GM23338 (cell line): ENCODE measurements around the gene CAV2. TPM values are rescaled to one million over a fixed set of nuclear protein-coding genes. Genes with fewer than 3 reads are reported as not detected.

ENCODE experiments used
- ATAC-seq: fragments of 200-7000 bp; cut with Tn5 transposase; 3 replicates; pipeline ENCODE4 v1.9.1; 2020
- DNase-seq: peaks from one replicate; pipeline ENCODE4 v3.0.0-alpha.2; 2015; ENCODE audit warnings: low spot score
- H2AFZ ChIP-seq: fragments of 200-600 bp; sonication (generic); 2 replicates; pipeline ENCODE4 v1.8.0; 2016; ENCODE audit warnings: antibody characterized with exemption, mild to moderate bottlenecking, moderate library complexity
- H3F3A ChIP-seq: fragments of 200-600 bp; sonication (generic); replicated peaks from 2 replicates; pipeline ENCODE4 v1.8.0; 2017; ENCODE audit warnings: antibody characterized with exemption, mixed run types, low read depth
- H3K27ac ChIP-seq: fragments of 200-600 bp; sonication (generic); 2 replicates; pipeline ENCODE4 v1.6.1; 2016; ENCODE audit warnings: low read depth
- H3K27me3 ChIP-seq: fragments of 200-600 bp; sonication (generic); 2 replicates; pipeline ENCODE4 v1.8.0; 2016; ENCODE audit warnings: mild to moderate bottlenecking, mixed run types, moderate library complexity; ENCODE audit not compliant: insufficient read depth
- H3K36me3 ChIP-seq: fragments of 200-600 bp; sonication (generic); 2 replicates; pipeline ENCODE4 v1.8.0; 2016; ENCODE audit warnings: mild to moderate bottlenecking; ENCODE audit not compliant: insufficient read depth
- H3K4me1 ChIP-seq: fragments of 200-600 bp; sonication (generic); 2 replicates; pipeline ENCODE4 v1.8.0; 2016; ENCODE audit warnings: mild to moderate bottlenecking, moderate library complexity; ENCODE audit not compliant: insufficient read depth
- H3K4me2 ChIP-seq: fragments of 200-600 bp; sonication (generic); 2 replicates; pipeline ENCODE4 v1.7.1; 2017; ENCODE audit warnings: mixed run types
- H3K4me3 ChIP-seq: fragments of 200-600 bp; sonication (generic); 2 replicates; pipeline ENCODE4 v1.6.1; 2016; ENCODE audit warnings: mixed run types
- H3K79me2 ChIP-seq: fragments of 200-600 bp; sonication (generic); replicated peaks from 2 replicates; pipeline ENCODE4 v1.8.0; 2017; ENCODE audit warnings: mild to moderate bottlenecking; ENCODE audit not compliant: insufficient read depth
- H3K9me2 ChIP-seq: fragments of 200-600 bp; sonication (generic); 2 replicates; pipeline ENCODE4 v1.8.0; 2017; ENCODE audit not compliant: insufficient read depth
- H4K20me1 ChIP-seq: fragments of 200-600 bp; sonication (generic); replicated peaks from 2 replicates; pipeline ENCODE4 v1.8.0; 2017; ENCODE audit warnings: mild to moderate bottlenecking; ENCODE audit not compliant: insufficient read depth
- H3K27ac Mint-ChIP-seq: 2 replicates; pipeline ENCODE4 v1.8.0; 2020; ENCODE audit warnings: inconsistent platforms, mild to moderate bottlenecking, moderate library complexity, mixed read lengths
- H3K27me3 Mint-ChIP-seq: 3 replicates; pipeline ENCODE4 v1.8.0; 2022; ENCODE audit warnings: low read depth, mild to moderate bottlenecking, moderate library complexity, mixed read lengths, inconsistent platforms; ENCODE audit not compliant: insufficient read depth, poor library complexity
- H3K36me3 Mint-ChIP-seq: 3 replicates; pipeline ENCODE4 v1.8.0; 2021; ENCODE audit warnings: low read depth, mild to moderate bottlenecking, inconsistent platforms, moderate library complexity, mixed read lengths
- H3K4me1 Mint-ChIP-seq: 3 replicates; pipeline ENCODE4 v1.8.0; 2020; ENCODE audit warnings: mild to moderate bottlenecking, inconsistent platforms, mixed read lengths
- H3K4me3 Mint-ChIP-seq: 3 replicates; pipeline ENCODE4 v1.8.0; 2021; ENCODE audit warnings: moderate library complexity, mild to moderate bottlenecking, inconsistent platforms, mixed read lengths
- H3K9me3 Mint-ChIP-seq: 3 replicates; pipeline ENCODE4 v1.8.0; 2020; ENCODE audit warnings: moderate library complexity, mild to moderate bottlenecking, inconsistent platforms, mixed read lengths
- CREB1 ChIP-seq: fragments of 250-450 bp; sonication (Bioruptor Pico); IDR thresholded peaks from 2 replicates; pipeline ENCODE4 v1.5.0; 2020; ENCODE audit warnings: low read depth, mild to moderate bottlenecking, moderate library complexity
- EZH2 ChIP-seq: fragments of 200-600 bp; sonication (generic); IDR thresholded peaks from one replicate; pipeline ENCODE4 v1.8.0; 2017; ENCODE audit warnings: antibody characterized with exemption, mild to moderate bottlenecking, low read depth; ENCODE audit not compliant: unreplicated experiment
- JUNB ChIP-seq: IDR thresholded peaks from one replicate; pipeline ENCODE4 v1.6.1; 2016; ENCODE audit warnings: antibody characterized with exemption; ENCODE audit not compliant: unreplicated experiment
- NANOG ChIP-seq: IDR thresholded peaks from 2 replicates; pipeline ENCODE4 v1.6.1; 2016; ENCODE audit warnings: antibody characterized with exemption, borderline replicate concordance
- STAT1 ChIP-seq: IDR thresholded peaks from one replicate; pipeline ENCODE4 v1.6.1; 2016; ENCODE audit warnings: antibody characterized with exemption; ENCODE audit not compliant: unreplicated experiment
- polyA plus RNA-seq: library from polyadenylated mRNA; unstranded; fragments of >200 nt; fragmentation: Nextera tagmentation; extraction: Ambion mirVana; gene quantifications from 2 replicates; pipeline ENCODE4 v1.2.1, GENCODE V29; 2016
- total RNA-seq: library from RNA; depleted of rRNA; stranded (reverse); fragments of >200 nt; shearing (Covaris generic); gene quantifications from 2 replicates; pipeline ENCODE4 v1.2.3, GENCODE V29; 2014
- TF ChIP-seq, protein P1 (sequence below): IDR thresholded peaks from one replicate; pipeline ENCODE4 v1.6.1; 2018; ENCODE audit warnings: antibody characterized with exemption; ENCODE audit not compliant: unreplicated experiment
- TF ChIP-seq, protein P2 (sequence below), 2 experiments: fragments of 200-600 bp in 1 of 2; sonication (generic) in 1 of 2; conservative IDR thresholded peaks; 2 replicates each; pipeline versions ENCODE4 v1.5.1 to v1.6.1; 2016 to 2017; ENCODE audit warnings: antibody characterized with exemption in 2 of 2, low read depth in 2 of 2, mild to moderate bottlenecking in 2 of 2, moderate library complexity in 1 of 2

The CAV2 gene
- total and polyA plus RNA-seq, 2 experiments from 2014 or later: 4.2 to 6.6 TPM

GRCh38 chr7:116449950-116450349, 49.6 kb upstream of the CAV2 start:
- H3K9me2 ChIP-seq: no peaks in the 10 kb centered on the region; the same call in 1 of the 2 replicates
- no peaks in the 10 kb centered on the region for H3K79me2 ChIP-seq
- ATAC-seq (no peak), DNase-seq (no peak)
- no peak overlapping the region for H3K27ac ChIP-seq
- H3K4me2 ChIP-seq: no peak overlapping the region
- no peaks in the 10 kb centered on the region for H3K36me3 Mint-ChIP-seq
- no peaks in the 10 kb centered on the region for H3K27me3 ChIP-seq
- H3K27me3 Mint-ChIP-seq: no peaks in the 10 kb centered on the region
- TF ChIP-seq JUNB: no peak
- no peak for TF ChIP-seq EZH2
- TF ChIP-seq CREB1 (CRISPR knock-in tag): no peak
- TF ChIP-seq NANOG: no peak
- TF ChIP-seq, protein P1, sequence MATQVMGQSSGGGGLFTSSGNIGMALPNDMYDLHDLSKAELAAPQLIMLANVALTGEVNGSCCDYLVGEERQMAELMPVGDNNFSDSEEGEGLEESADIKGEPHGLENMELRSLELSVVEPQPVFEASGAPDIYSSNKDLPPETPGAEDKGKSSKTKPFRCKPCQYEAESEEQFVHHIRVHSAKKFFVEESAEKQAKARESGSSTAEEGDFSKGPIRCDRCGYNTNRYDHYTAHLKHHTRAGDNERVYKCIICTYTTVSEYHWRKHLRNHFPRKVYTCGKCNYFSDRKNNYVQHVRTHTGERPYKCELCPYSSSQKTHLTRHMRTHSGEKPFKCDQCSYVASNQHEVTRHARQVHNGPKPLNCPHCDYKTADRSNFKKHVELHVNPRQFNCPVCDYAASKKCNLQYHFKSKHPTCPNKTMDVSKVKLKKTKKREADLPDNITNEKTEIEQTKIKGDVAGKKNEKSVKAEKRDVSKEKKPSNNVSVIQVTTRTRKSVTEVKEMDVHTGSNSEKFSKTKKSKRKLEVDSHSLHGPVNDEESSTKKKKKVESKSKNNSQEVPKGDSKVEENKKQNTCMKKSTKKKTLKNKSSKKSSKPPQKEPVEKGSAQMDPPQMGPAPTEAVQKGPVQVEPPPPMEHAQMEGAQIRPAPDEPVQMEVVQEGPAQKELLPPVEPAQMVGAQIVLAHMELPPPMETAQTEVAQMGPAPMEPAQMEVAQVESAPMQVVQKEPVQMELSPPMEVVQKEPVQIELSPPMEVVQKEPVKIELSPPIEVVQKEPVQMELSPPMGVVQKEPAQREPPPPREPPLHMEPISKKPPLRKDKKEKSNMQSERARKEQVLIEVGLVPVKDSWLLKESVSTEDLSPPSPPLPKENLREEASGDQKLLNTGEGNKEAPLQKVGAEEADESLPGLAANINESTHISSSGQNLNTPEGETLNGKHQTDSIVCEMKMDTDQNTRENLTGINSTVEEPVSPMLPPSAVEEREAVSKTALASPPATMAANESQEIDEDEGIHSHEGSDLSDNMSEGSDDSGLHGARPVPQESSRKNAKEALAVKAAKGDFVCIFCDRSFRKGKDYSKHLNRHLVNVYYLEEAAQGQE: no peak
- TF ChIP-seq STAT1: no peak
- no peak overlapping the region for H2AFZ ChIP-seq
- no peaks in the 10 kb centered on the region for H3F3A ChIP-seq
- H3K36me3 ChIP-seq: no peaks in the 10 kb centered on the region
- H3K4me1 Mint-ChIP-seq: 0 out of 3 replicates have a peak, but pooled peaks cover 2% of the 10 kb centered on the region
- H3K9me3 Mint-ChIP-seq: no peaks in the 10 kb centered on the region
- no peaks in the 10 kb centered on the region for H4K20me1 ChIP-seq
- H3K27ac Mint-ChIP-seq: no peak overlapping the region
- H3K4me3 ChIP-seq: no peak overlapping the region
- H3K4me3 Mint-ChIP-seq: no peak overlapping the region
- no peaks in the 10 kb centered on the region; the same call in 1 of the 2 replicates for H3K4me1 ChIP-seq

DNA sequence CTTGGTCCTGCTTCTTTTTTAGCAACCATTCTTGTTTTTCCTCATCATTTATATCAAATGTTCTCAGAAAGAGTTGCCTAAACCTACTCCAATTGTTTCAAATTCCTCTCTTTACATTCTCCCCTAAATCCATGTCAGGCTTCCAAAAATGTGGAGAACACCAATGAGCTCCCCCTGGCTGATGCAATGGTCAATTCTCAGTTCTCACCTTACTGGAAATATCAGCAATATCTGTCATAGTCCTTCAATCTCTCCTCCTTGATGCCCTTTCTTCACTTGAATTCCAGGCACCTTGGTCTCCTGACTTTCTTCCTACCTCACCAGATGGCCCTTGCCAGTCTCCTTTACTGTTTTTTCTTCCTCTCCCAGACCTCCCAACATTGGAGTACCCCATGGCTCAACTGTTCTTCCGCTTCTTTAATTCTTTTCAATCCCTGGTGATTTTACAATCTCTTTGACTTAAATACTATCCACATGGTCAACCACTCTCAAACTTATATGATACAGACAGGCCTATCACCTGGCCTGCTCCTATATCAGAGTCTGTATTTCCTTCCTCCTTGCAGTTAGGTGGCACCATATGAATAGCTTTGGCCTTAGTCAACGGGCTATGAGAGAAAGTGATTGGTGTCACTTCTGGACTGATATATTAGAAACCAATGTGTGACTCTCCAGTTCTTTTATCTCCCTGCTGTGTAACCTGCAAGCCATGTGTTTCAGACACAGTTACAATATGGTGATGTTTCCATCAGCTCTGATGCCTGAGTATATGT, 47.4 kb upstream of the CAV2 start:
- no peaks in the 10 kb centered on the region for H3F3A ChIP-seq
- H3K4me3 Mint-ChIP-seq: no peak overlapping the region
- no peak overlapping the region for H3K27ac Mint-ChIP-seq
- ATAC-seq (no peak), DNase-seq (peak; percentile 31)
- no peak overlapping the region for H2AFZ ChIP-seq
- no peaks in the 10 kb centered on the region for H3K79me2 ChIP-seq
- H3K36me3 Mint-ChIP-seq: no peaks in the 10 kb centered on the region
- H4K20me1 ChIP-seq: no peaks in the 10 kb centered on the region
- H3K4me1 ChIP-seq: no peaks in the 10 kb centered on the region
- H3K4me1 Mint-ChIP-seq: peaks cover 4% of the 10 kb centered on the region; the same call in 1 of the 3 replicates
- TF ChIP-seq NANOG: no peak
- TF ChIP-seq, protein P2, sequence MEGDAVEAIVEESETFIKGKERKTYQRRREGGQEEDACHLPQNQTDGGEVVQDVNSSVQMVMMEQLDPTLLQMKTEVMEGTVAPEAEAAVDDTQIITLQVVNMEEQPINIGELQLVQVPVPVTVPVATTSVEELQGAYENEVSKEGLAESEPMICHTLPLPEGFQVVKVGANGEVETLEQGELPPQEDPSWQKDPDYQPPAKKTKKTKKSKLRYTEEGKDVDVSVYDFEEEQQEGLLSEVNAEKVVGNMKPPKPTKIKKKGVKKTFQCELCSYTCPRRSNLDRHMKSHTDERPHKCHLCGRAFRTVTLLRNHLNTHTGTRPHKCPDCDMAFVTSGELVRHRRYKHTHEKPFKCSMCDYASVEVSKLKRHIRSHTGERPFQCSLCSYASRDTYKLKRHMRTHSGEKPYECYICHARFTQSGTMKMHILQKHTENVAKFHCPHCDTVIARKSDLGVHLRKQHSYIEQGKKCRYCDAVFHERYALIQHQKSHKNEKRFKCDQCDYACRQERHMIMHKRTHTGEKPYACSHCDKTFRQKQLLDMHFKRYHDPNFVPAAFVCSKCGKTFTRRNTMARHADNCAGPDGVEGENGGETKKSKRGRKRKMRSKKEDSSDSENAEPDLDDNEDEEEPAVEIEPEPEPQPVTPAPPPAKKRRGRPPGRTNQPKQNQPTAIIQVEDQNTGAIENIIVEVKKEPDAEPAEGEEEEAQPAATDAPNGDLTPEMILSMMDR (conservative IDR thresholded peaks at IDR 0.05; ENCODE audit: low read depth in 2 of 2): peak; percentile 34 to 52
- no peak overlapping the region for H3K4me2 ChIP-seq
- H3K4me3 ChIP-seq: no peak overlapping the region
- no peaks in the 10 kb centered on the region for H3K27me3 Mint-ChIP-seq
- no peaks in the 10 kb centered on the region for H3K27me3 ChIP-seq
- H3K27ac ChIP-seq: no peak overlapping the region
- no peaks in the 10 kb centered on the region for H3K36me3 ChIP-seq
- no peaks in the 10 kb centered on the region; the same call in 1 of the 2 replicates for H3K9me2 ChIP-seq
- H3K9me3 Mint-ChIP-seq: no peaks in the 10 kb centered on the region
